ENCODE results near the gene ETNK2.

GRCh38 chr1:204081791-204082513 is 69.9 kb downstream of the ETNK2 start:
- TF ChIP-seq CTCF (conservative IDR thresholded peaks at IDR 0.05; ENCODE audit: low read depth, low read length) (no peak), SMC3 (IDR thresholded peaks at IDR 0.05; ENCODE audit: low read depth, low read length) (no peak), POLR2A (IDR thresholded peaks at IDR 0.05; ENCODE audit: low read depth, low read length) (no peak)
